SKM-1 treated with dmso at 0.1 percent for 144 hours (cell line): ENCODE measurements around the gene SPSB1.

Experiments used
- DNase-seq: peaks from one replicate; lab custom pipeline; 2025; ENCODE audit not compliant: unreplicated experiment; lab: John Stamatoyannopoulos, UW

Gene SPSB1

GRCh38 chr1:9278585-9279153 is 14.0 kb upstream of the SPSB1 start:
- DNase-seq, result no peak

GRCh38 chr1:9279172-9279840 is 13.4 kb upstream of the SPSB1 start:
- DNase-seq, result no peak

GRCh38 chr1:9280015-9280860 is 12.5 kb upstream of the SPSB1 start:
- DNase-seq, result no peak

GRCh38 chr1:9281071-9281827 is 11.4 kb upstream of the SPSB1 start:
- DNase-seq, result no peak

GRCh38 chr1:9281908-9282695 is 10.6 kb upstream of the SPSB1 start:
- DNase-seq, result no peak

- no peak for DNase-seq
Measured at GRCh38 chr1:9282696-9282955, 10.1 kb upstream of the SPSB1 start.

- DNase-seq, result no peak
Measured at GRCh38 chr1:9284061-9284460, 8.6 kb upstream of the SPSB1 start.

GRCh38 chr1:9286556-9286955 is 6.1 kb upstream of the SPSB1 start:
- DNase-seq, result no peak

GRCh38 chr1:9289090-9289534 is 3.6 kb upstream of the SPSB1 start:
- DNase-seq, result no peak

GRCh38 chr1:9289711-9290485 is 2.8 kb upstream of the SPSB1 start:
- DNase-seq, result peak; percentile 42

- DNase-seq, result no peak
Measured at GRCh38 chr1:9291914-9292360, 757 bp upstream of the SPSB1 start.

GRCh38 chr1:9293241-9293532 is 493 bp downstream of the SPSB1 start:
- no peak for DNase-seq

- DNase-seq, result no peak
Measured at GRCh38 chr1:9293533-9294404, 1.1 kb downstream of the SPSB1 start.

- no peak for DNase-seq
Measured at GRCh38 chr1:9294405-9294773, 1.7 kb downstream of the SPSB1 start.

- no peak for DNase-seq
Measured at GRCh38 chr1:9294910-9295636, 2.4 kb downstream of the SPSB1 start.

- DNase-seq, result no peak
Measured at GRCh38 chr1:9295884-9296283, 3.2 kb downstream of the SPSB1 start.

- DNase-seq, result no peak
Measured at GRCh38 chr1:9296850-9297249, 4.2 kb downstream of the SPSB1 start.

- no peak for DNase-seq
Measured at GRCh38 chr1:9297831-9298230, 5.1 kb downstream of the SPSB1 start.

- DNase-seq, result no peak
Measured at GRCh38 chr1:9298282-9298681, 5.6 kb downstream of the SPSB1 start.
